NT2/D1 (cell line): ENCODE data around the gene DAW1.

Experiments used
- SUZ12 ChIP-seq: IDR thresholded peaks from 2 replicates; pipeline ENCODE4 v1.6.1; 2011; ENCODE audit not compliant: insufficient read length, insufficient read depth; ENCODE audit errors: extremely low read depth
- YY1 ChIP-seq: IDR thresholded peaks from 2 replicates; pipeline ENCODE4 v1.6.1; 2011; ENCODE audit not compliant: insufficient read length, insufficient read depth
- ZNF274 ChIP-seq: IDR thresholded peaks from 2 replicates; pipeline ENCODE4 v1.6.1; 2011; ENCODE audit warnings: mild to moderate bottlenecking, low read depth, low read length

DNA sequence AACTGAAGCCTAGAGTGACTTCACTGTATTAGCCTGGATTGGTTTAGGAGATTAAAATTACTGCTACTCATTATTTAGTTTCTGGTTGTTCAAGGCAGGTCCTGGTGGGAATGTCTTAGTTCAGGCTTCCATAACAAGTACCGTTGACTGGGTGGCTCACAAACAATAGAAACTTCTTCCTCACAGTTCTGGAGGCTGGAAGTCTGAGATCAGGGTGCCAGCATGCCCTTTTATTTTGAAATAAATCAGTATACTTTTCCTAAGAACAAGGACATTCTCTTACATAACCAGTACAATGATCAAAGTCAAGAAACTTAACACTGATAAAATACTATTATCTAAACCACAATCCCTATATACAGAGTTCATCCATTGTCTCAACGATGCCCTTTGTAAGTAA is 4.0 kb upstream of the DAW1 start:
- TF ChIP-seq YY1 (no peak), ZNF274 (no peak), SUZ12 (no peak)
